Esophagus (tissue), 2 donors: Measurements from ENCODE around the gene NOM1. TPM values are rescaled to one million over a fixed set of nuclear protein-coding genes. Genes with fewer than 3 reads are reported as not detected.

ENCODE experiments used
- H3K27ac ChIP-seq, 2 donors: one replicate each; pipeline ENCODE4 v1.5.1; 2013; ENCODE audit warnings: low read depth in 2 of 2, mild to moderate bottlenecking in 2 of 2, inconsistent platforms in 1 of 2, low read length in 1 of 2, moderate library complexity in 1 of 2
- H3K27me3 ChIP-seq, 2 donors: one replicate each; pipeline ENCODE4 v1.6.1; 2013; ENCODE audit warnings: low read length in 2 of 2, control low read depth in 1 of 2, mild to moderate bottlenecking in 1 of 2; ENCODE audit not compliant: insufficient read depth in 2 of 2, control insufficient read depth in 1 of 2
- H3K36me3 ChIP-seq, 2 donors: one replicate each; pipeline ENCODE4 v1.6.1; 2013; ENCODE audit warnings: low read length in 1 of 2; ENCODE audit not compliant: control insufficient read depth in 2 of 2, insufficient read depth in 2 of 2
- H3K4me1 ChIP-seq, 2 donors: one replicate each; pipeline ENCODE4 v1.6.1; 2013; ENCODE audit warnings: low read length in 1 of 2; ENCODE audit not compliant: control insufficient read depth in 2 of 2, insufficient read depth in 2 of 2
- H3K4me3 ChIP-seq, 2 donors: one replicate each; pipeline ENCODE4 v1.5.1; 2013; ENCODE audit warnings: low read length in 2 of 2, mild to moderate bottlenecking in 2 of 2, low read depth in 1 of 2, moderate library complexity in 1 of 2
- H3K9me3 ChIP-seq, 2 donors: one replicate each; pipeline ENCODE4 v1.6.1; 2013; ENCODE audit warnings: mild to moderate bottlenecking in 2 of 2, low read depth in 1 of 2, low read length in 1 of 2, moderate library complexity in 1 of 2; ENCODE audit not compliant: control insufficient read depth in 2 of 2, insufficient read depth in 1 of 2
- WGBS, 2 donors: extraction: QIAGEN DNeasy Blood & Tissue Kit; methylation state at CpG; one replicate each; pipeline ENCODE4 v1.1.7; 2013; 5-methylcytosine and 5-hydroxymethylcytosine counted together
- polyA plus RNA-seq, 2 donors: library from polyadenylated mRNA; stranded (reverse); fragments of 200-250 nt; gene quantifications; one replicate each; pipeline ENCODE4 v1.2.3, GENCODE V29; 2013
- donor health status: healthy with polysubstance abuse.
- donor health status: Bipolar disorder and iron deficiency.

Gene NOM1
- polyA plus RNA-seq, 2 donors, result 7.0 to 9.2 TPM

DNA sequence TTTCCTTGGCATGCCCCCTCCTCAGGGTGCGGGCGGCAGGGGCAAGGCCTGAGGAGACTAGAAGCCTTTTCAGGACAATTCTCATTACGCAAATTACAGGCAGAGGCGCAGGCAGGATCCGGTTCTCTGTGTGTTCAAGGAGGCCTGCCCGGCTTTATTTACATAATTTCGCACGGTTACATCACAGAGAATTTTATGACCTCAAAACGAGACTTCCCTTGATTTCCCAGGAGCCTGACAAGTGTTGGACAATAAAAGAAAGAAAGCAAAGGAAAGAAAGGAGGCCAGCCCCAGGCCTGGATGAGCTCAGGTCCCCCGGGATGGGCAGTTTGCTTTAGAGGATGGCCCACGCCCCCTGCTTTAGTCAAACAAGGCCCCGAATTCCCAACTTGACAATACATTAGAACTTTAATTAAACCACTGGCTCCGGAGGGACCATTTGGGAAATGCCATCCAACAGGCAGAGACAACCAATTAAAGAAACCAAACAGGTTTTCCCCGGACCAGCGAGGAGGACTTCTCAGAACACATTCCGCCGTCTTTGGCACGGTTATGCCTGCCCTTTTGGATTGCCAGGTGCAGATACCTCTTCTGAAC, 58.1 kb downstream of the NOM1 start:
- WGBS, 2 donors, result 26 to 31% methylated on average over 18 of the region's 18 CpGs
- no peaks in the 10 kb centered on the region for H3K9me3 ChIP-seq
- peaks cover 10 to 14% of the 10 kb centered on the region in 2 donors for H3K4me1 ChIP-seq
- H3K4me3 ChIP-seq, result no peak overlapping the region
- H3K27me3 ChIP-seq, result peaks cover 3 to 32% of the 10 kb centered on the region in 2 donors
- H3K27ac ChIP-seq, result no peak overlapping the region
- no peaks in the 10 kb centered on the region for H3K36me3 ChIP-seq

DNA sequence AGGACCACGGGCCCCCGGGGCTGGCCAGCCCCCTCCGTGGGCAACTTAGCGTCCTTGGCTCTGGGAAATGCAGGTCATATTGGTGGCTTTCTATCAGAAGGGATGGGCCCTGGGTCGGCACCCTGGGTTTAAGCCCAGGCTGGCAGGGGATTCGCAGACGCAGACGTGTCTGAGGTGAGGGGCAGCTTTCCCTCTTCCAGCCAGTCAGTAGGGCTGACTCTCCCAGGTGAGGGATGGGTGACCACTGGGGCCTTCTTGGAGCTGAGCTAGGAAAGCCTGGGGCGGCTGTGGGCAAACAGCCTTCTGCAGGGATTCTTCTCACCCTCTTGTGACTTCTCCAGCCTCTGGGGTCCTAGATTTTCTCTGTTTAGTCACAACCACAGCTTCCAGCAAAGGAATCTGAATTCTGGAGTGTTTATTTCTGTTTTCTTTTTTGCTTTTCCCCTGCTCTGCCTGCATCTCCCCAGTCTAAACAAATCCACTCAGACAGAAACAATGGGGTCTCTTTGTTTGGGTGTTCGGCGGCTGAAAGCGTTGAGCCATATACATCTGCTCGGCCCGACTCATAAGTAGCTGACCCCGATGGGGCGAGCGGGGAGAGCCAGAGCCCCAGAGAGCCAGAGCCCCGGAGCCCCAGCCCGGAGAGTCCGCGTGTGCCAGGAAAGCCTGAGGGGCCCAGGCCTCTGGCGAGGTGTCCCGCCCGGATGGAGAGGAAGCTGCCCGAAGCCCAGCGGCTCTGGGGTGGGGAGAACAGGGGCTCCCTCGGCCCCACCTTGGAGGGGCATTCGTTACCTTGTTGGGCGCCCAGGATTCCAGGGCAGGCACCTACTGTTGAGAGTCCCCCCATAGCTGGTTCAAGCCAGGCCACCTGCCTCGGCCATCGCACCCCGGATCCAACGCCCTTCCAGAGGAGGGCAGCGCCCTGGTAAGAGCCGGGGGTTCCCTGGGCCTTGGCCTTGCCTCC, 59.0 kb downstream of the NOM1 start:
- H3K27me3 ChIP-seq, result peaks cover 3 to 24% of the 10 kb centered on the region in 2 donors
- H3K4me1 ChIP-seq, result peaks cover 8 to 14% of the 10 kb centered on the region in 2 donors
- 21 to 27% methylated on average over 32 to 35 of the region's 35 CpGs for WGBS, 2 donors
- H3K36me3 ChIP-seq, result no peaks in the 10 kb centered on the region
- H3K27ac ChIP-seq, result no peak overlapping the region
- no peak overlapping the region for H3K4me3 ChIP-seq
- H3K9me3 ChIP-seq, result no peaks in the 10 kb centered on the region

DNA sequence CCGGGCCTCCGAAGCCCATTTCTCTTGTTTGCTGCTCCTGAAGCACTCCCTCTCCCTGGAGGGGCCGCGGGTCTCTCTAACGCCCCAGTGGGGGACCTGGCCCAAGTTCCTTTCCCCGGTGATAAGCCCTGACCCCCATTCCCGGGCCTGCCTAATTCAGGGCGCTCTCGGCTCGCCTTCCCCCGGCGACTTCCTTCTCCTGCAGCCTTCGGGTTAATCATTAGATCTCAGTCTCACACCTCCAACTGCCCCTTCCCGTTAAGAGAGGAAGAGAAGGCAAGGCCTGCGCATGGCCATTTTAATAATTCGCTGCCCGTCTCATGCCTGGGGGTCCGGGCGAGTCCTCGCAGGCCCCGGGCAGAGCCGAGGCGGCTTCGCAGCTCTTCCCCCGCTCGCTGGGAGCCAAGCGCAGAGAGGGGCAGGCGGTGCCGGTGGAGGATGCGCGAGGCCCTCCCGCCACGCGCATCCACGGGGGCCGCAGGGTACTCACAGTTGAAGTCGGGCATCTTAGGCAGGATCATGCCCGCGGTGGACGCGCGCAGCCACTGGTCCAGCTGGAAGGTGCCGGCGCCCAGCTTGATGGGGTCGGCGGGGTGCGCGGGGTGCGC, 59.8 kb downstream of the NOM1 start:
- Histone ChIP-seq H3K27me3 (peaks cover 3 to 24% of the 10 kb centered on the region in 2 donors), H3K4me1 (peaks cover 5 to 14% of the 10 kb centered on the region in 2 donors), H3K4me3 (peak overlapping the region; percentile 11 to 57), H3K27ac (no peak overlapping the region), H3K9me3 (no peaks in the 10 kb centered on the region), H3K36me3 (no peaks in the 10 kb centered on the region)
- 2 to 3% methylated on average over 49 of the region's 49 CpGs for WGBS, 2 donors

DNA sequence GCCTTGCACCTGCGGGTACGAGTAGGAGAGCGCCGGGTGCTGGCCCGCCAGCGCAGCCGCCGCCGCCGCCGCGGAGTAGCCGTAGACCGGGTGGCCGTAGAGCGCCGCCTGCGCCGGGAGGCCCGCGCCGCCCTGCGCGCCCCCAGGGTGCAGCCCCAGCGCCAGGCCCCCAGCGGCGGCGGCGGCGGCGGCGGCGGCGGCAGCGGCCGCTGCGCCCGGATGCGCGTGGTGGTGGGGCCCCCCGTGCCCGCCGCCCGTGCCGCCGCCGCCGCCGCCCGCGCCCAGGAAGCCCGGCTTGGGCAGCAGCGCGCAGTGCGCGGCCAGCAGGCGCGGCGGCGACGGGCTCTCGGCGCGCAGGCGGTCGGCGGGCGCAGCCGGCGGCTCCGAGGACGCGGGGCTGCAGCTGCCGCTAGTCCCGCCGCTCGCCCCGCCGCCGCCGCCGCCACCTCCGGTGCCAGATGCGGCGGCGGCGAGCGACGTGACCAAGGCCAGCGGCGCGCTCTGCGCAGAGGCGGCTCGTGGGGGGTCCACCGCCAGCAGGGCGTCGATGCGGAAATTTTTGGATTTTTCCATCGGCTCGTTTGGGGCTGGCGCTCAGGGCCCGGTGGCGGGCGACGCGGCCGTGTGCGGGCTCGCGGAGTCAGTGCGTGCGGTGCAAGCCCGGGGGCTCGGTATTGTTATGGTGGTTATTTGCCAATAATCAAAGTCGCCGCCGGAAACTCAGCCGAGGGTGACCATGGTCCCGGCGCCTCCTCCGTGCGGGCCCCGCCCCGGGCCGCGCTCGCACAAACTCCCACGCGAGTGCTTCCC, 60.5 kb downstream of the NOM1 start:
- no peaks in the 10 kb centered on the region for H3K36me3 ChIP-seq
- H3K27ac ChIP-seq, result no peak overlapping the region
- no peaks in the 10 kb centered on the region for H3K9me3 ChIP-seq
- WGBS, 2 donors, result 1% methylated on average over 72 to 130 of the region's 130 CpGs
- peaks cover 5 to 14% of the 10 kb centered on the region in 2 donors for H3K4me1 ChIP-seq
- peak overlapping the region; percentile 57 to 65 for H3K4me3 ChIP-seq
- H3K27me3 ChIP-seq, result peaks cover 3 to 30% of the 10 kb centered on the region in 2 donors

DNA sequence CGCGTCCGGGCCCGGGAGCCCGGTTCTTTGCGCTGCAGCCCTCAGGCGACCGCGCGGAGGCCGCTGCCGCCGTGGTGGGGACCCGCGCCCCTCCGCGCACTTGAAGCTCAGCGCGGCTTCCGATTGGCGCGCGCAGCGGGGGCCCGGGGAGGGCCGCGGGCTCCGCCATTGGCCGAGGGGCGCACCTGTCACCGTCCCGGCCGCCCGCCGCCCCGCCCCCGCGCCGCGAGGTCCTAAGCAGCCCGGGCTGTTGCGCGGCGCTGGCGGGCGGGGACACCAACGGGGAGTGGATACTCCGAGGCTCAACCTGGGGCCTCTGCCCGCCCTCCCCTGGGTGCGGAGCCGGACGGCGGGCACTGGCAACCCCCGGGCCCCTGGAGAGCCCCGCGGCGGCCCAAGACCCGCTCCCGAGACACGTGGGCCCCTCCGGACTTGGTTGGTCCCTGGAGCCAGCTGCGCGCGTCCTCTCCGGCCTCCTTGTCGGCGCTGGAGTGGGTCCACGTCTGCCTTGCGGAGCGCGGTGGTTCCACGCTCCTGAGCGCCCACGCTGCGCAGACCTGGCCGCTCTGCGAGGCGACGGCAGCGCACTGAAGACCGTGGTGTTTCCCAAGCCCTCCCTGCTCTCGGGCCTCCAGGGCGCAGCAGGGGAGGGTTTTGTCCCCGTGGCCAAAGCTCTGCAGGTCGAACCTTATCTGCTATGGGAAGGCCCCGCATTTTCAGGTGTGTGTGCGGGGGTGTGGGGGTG, 61.2 kb downstream of the NOM1 start, which contains the start of gene MNX1:
MNX1 (minus strand) TSS at position 76 of the 745 bp plus-strand sequence. CDS start 313 bp downstream, outside the sequence.
- Histone ChIP-seq H3K27ac (no peak within 1 kb of the TSS), H3K27me3 (peaks cover 3 to 25% of the 10 kb centered on the region in 2 donors), H3K4me1 (peaks cover 5 to 12% of the 10 kb centered on the region in 2 donors), H3K36me3 (no peaks in the 10 kb centered on the region), H3K9me3 (no peaks in the 10 kb centered on the region), H3K4me3 (peak within 1 kb of the TSS; percentile 57 to 65)
- WGBS, 2 donors, result 1% methylated on average over 74 to 87 of the region's 87 CpGs

DNA sequence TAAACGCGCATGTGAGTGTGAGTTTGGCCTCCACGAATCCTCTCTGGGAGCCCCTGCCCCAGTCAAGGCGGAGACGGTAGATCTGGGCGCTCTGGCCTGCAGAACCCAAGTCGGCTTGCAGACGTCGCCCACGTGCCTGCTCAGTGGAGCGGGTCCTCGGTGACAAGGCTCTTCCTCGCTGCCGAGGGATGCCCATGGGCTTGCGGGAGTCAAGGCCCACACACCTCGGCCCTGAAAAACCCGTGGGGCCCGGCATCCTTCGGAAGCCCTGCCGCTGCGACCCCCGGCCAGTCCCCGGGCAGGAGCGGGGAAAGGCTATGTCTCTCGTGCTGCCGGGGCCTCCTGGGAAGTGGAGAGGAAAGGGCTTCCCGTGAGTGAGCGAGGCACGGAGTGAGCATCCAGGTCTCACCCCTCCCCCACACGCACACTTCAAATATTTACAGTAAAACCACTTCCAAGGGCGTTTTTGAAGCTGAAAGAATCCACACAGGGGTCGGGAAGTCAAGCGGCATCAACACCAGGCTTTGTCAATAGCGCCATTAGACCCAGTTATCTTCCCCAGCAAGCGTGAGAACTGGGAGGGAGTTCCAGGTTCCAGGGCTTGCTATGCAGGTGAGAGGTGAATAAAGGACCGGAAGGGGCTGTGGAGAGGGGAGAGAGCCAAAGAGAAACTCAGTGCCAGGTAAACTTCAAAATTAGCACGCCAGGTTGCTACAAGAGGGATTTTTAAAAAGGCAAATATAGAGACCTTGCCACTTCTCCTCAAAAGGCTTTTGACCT, 62.0 kb downstream of the NOM1 start:
- H3K27me3 ChIP-seq, result peaks cover 7 to 25% of the 10 kb centered on the region in 2 donors
- H3K9me3 ChIP-seq, result no peaks in the 10 kb centered on the region
- H3K4me3 ChIP-seq, result peak overlapping the region; percentile 57 to 65
- WGBS, 2 donors, result 3 to 5% methylated on average over 35 to 37 of the region's 37 CpGs
- H3K36me3 ChIP-seq, result no peaks in the 10 kb centered on the region
- H3K27ac ChIP-seq, result no peak overlapping the region
- H3K4me1 ChIP-seq, result peaks cover 5 to 12% of the 10 kb centered on the region in 2 donors

DNA sequence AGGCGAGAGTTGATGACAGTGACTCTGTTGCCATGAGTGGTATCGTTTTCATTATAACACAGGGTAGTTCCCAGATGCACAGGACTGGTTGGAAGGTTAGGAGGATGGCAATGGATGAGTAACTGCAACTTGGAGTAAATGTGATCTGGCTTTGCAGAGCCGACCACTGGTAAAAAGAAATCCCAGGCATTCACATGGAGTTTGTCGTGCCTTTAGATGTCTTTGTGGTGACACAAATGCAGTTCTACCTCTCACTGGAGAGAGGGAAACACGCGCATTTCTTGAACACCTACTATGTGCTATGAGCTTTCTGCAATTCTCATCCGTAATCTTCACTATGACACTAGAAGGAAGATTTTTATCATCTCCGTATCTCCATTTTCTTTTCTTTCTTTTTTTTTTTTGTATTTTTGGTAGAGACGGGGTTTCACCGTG, 62.6 kb downstream of the NOM1 start:
- Histone ChIP-seq H3K4me1 (peaks cover 5 to 12% of the 10 kb centered on the region in 2 donors), H3K4me3 (no peak overlapping the region), H3K27me3 (peaks cover 13 to 25% of the 10 kb centered on the region in 2 donors), H3K36me3 (no peaks in the 10 kb centered on the region), H3K27ac (no peak overlapping the region), H3K9me3 (peaks cover 0 to 2% of the 10 kb centered on the region in 2 donors)
- 37 to 43% methylated on average over 10 of the region's 10 CpGs for WGBS, 2 donors

DNA sequence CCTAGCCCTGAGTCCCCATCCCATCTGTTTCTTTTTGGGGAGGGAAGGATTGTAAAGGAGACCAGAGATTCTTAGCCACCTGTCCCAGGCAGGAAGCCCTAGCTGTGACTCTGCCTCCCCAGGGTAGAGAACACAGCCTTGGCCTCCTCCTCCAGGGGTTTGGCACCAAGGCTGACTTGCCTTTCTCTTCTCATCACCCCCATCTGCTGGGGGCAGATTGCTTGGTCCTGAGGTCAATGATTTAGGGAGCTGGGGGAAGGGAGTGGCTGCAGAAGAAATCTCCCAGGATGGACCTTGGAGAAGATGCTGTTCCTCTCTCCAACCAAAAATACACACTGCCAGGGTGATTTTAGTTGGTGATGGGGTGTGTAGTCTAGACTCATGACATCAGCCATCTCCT, 63.6 kb downstream of the NOM1 start:
- peaks cover 0 to 3% of the 10 kb centered on the region in 2 donors for H3K9me3 ChIP-seq
- peaks cover 17 to 20% of the 10 kb centered on the region in 2 donors for H3K27me3 ChIP-seq
- H3K27ac ChIP-seq, result no peak overlapping the region
- H3K4me3 ChIP-seq, result no peak overlapping the region
- no peaks in the 10 kb centered on the region for H3K36me3 ChIP-seq
- peaks cover 10 to 12% of the 10 kb centered on the region in 2 donors for H3K4me1 ChIP-seq
